CD4-positive, alpha-beta T cell treated with Interleukin-15 for 1 hour (primary cell): Measurements from ENCODE around the gene SLC22A5.

ENCODE experiments used
- DNase-seq: peaks from one replicate; pipeline ENCODE4 v3.0.0-alpha.2; 2020

SLC22A5 gene

GRCh38 chr5:132368186-132368585 is 1.3 kb upstream of the SLC22A5 start:
- DNase-seq = no peak

- DNase-seq = no peak
Measured at GRCh38 chr5:132369007-132369473, 470 bp upstream of the SLC22A5 start.

GRCh38 chr5:132370181-132370970 is 866 bp downstream of the SLC22A5 start:
- no peak for DNase-seq

- DNase-seq = no peak
Measured at GRCh38 chr5:132370971-132371602, 1.6 kb downstream of the SLC22A5 start.

- DNase-seq = no peak
Measured at GRCh38 chr5:132371603-132371994, 2.1 kb downstream of the SLC22A5 start.

GRCh38 chr5:132372127-132372526 is 2.6 kb downstream of the SLC22A5 start:
- no peak for DNase-seq

- no peak for DNase-seq
Measured at GRCh38 chr5:132372542-132372941, 3.0 kb downstream of the SLC22A5 start.

- no peak for DNase-seq
Measured at GRCh38 chr5:132375957-132376356, 6.4 kb downstream of the SLC22A5 start.

GRCh38 chr5:132376694-132377641 is 7.5 kb downstream of the SLC22A5 start:
- DNase-seq = no peak

GRCh38 chr5:132377738-132378137 is 8.2 kb downstream of the SLC22A5 start:
- no peak for DNase-seq

GRCh38 chr5:132378580-132378979 is 9.1 kb downstream of the SLC22A5 start:
- no peak for DNase-seq

- no peak for DNase-seq
Measured at GRCh38 chr5:132380047-132380446, 10.5 kb downstream of the SLC22A5 start.

GRCh38 chr5:132380741-132381140 is 11.2 kb downstream of the SLC22A5 start:
- DNase-seq = no peak

- no peak for DNase-seq
Measured at GRCh38 chr5:132381614-132382013, 12.1 kb downstream of the SLC22A5 start.

GRCh38 chr5:132383261-132383660 is 13.8 kb downstream of the SLC22A5 start:
- no peak for DNase-seq

- DNase-seq = no peak
Measured at GRCh38 chr5:132383984-132384383, 14.5 kb downstream of the SLC22A5 start.

- DNase-seq = no peak
Measured at GRCh38 chr5:132384506-132385050, 15.1 kb downstream of the SLC22A5 start.

- DNase-seq = peak; percentile 76
Measured at GRCh38 chr5:132385326-132386105, 16.0 kb downstream of the SLC22A5 start.

GRCh38 chr5:132386644-132387286 is 17.3 kb downstream of the SLC22A5 start:
- peak; percentile 84 for DNase-seq

- DNase-seq = peak; percentile 53
Measured at GRCh38 chr5:132387640-132388117, 18.2 kb downstream of the SLC22A5 start.
